Measurements from ENCODE around the gene CEP78.
A peak's percentile ranks its signal among the peaks of the same experiment; 100 is the strongest.
"Not testable (repeated sequence)": the region's sequence is repeated elsewhere in the genome, so short reads cannot be mapped to it uniquely, and the experiment has no call there.

CEP78 gene

GRCh38 chr9:78278177-78278777, 42.4 kb downstream of the CEP78 start:
- H3K4me3 ChIP-seq (ENCODE audit: low read depth, low read length), result no peak overlapping the region
- in situ Hi-C loops (cut with HindIII; ENCODE audit: low sequenced_read_pairs), result no loop called here
- TF ChIP-seq, protein P1, sequence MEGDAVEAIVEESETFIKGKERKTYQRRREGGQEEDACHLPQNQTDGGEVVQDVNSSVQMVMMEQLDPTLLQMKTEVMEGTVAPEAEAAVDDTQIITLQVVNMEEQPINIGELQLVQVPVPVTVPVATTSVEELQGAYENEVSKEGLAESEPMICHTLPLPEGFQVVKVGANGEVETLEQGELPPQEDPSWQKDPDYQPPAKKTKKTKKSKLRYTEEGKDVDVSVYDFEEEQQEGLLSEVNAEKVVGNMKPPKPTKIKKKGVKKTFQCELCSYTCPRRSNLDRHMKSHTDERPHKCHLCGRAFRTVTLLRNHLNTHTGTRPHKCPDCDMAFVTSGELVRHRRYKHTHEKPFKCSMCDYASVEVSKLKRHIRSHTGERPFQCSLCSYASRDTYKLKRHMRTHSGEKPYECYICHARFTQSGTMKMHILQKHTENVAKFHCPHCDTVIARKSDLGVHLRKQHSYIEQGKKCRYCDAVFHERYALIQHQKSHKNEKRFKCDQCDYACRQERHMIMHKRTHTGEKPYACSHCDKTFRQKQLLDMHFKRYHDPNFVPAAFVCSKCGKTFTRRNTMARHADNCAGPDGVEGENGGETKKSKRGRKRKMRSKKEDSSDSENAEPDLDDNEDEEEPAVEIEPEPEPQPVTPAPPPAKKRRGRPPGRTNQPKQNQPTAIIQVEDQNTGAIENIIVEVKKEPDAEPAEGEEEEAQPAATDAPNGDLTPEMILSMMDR (IDR thresholded peaks at IDR 0.05; ENCODE audit: low read depth, low read length, missing control alignments), result no peak
- peak; percentile 84 for DNase-seq (ENCODE audit: low read depth)

- TF ChIP-seq, protein P1 (IDR thresholded peaks at IDR 0.05; ENCODE audit: low read depth, low read length, missing control alignments), result no peak
- in situ Hi-C loops (cut with HindIII; ENCODE audit: low sequenced_read_pairs), result no loop called here
- no peak overlapping the region for H3K4me3 ChIP-seq (ENCODE audit: low read depth, low read length)
- no peak for DNase-seq (ENCODE audit: low read depth)
Observed at GRCh38 chr9:78278801-78279200, 42.9 kb downstream of the CEP78 start.

DNA sequence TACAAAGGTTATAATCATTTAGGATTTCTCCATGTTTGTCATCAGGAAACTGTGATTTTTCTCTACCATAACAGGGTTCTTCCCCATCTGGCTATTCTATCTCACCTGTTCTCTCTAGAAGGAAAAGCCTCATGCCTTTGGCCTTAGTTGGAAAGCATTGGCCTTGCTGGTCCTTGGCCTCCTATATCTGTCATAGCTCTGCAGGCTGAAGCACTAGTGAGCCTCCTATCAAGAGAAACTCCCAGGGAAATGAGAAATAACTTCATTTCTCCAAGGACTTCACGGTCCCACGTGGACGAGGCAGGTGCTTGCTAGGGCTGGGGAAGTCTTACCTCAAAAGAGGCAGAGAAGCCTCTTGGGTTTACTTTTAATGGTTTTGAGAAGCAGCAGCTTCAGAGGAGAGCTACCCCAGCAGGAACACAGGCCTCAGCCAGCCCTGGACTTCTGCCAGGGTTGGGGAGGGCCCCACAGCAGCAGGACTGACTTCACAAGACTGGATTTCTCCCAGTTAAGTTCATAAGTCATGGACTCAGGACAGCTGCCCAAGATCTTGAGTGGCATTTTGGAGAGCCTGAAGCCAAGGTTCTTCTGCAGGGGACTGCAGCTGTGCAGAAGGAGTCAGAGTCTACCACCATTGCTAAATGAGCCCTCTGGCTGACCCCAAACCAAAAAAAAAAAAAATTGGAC, 45.2 kb downstream of the CEP78 start:
- peak; percentile 89 for DNase-seq (ENCODE audit: low read depth)
- TF ChIP-seq, protein P1 (IDR thresholded peaks at IDR 0.05; ENCODE audit: low read depth, low read length, missing control alignments), result no peak
- in situ Hi-C loops (cut with HindIII; ENCODE audit: low sequenced_read_pairs), result no loop called here
- no peak overlapping the region for H3K4me3 ChIP-seq (ENCODE audit: low read depth, low read length)

DNA sequence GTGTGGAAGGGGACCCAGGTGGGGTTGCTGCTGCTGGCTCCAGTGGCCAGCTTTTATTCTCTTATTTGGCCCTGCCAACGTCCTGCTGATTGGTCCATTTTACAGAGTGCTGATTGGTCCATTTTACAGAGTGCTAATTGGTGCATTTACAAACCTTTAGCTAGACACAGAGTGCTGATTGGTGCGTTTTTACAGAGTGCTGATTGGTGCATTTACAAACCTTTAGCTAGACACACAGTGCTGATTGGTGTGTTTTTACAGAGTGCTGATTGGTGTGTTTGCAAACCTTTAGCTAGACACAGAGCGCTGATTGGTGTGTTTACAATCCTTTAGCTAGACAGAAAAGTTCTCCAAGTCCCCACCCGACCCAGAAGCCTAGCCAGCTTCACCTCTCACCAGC, 48.3 kb downstream of the CEP78 start:
- H3K4me3 ChIP-seq (ENCODE audit: low read depth, low read length); in situ Hi-C loops (cut with HindIII; ENCODE audit: low sequenced_read_pairs): not testable (repeated sequence)

DNA sequence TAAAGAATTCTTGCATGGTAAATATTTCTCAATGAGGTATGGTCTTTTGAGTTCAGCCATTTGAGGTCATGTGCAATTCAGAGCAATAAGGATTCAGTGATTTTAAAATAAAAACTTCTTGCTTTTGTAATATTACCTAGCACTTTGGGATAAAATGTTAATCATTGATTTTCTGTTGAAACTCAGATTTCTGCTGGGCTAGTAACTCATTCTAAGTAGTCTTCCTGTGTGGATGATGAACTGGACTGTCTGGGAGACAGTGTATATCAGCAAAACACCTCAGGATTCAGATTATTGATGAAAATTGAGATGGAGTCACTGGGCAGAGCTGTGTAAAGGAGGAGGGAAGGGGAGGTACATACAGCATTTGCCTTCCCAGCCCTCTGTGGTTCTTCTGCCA, 50.2 kb downstream of the CEP78 start:
- H3K4me3 ChIP-seq (ENCODE audit: low read depth, low read length), result no peak overlapping the region
- TF ChIP-seq, protein P1 (IDR thresholded peaks at IDR 0.05; ENCODE audit: low read depth, low read length, missing control alignments), result no peak
- in situ Hi-C loops (cut with HindIII; ENCODE audit: low sequenced_read_pairs), result no loop called here
- DNase-seq (ENCODE audit: low read depth), result no peak

More for the DNA sequence above, 48.3 kb downstream of the CEP78 start:
- not testable (repeated sequence) for DNase-seq (ENCODE audit: low read depth)

- TF ChIP-seq, protein P1 (IDR thresholded peaks at IDR 0.05; ENCODE audit: low read depth, low read length, missing control alignments), result no peak
- in situ Hi-C loops (cut with HindIII; ENCODE audit: low sequenced_read_pairs), result no loop called here
- no peak overlapping the region for H3K4me3 ChIP-seq (ENCODE audit: low read depth, low read length)
- no peak for DNase-seq (ENCODE audit: low read depth)
Observed at GRCh38 chr9:78286946-78287388, 51.1 kb downstream of the CEP78 start.

DNA sequence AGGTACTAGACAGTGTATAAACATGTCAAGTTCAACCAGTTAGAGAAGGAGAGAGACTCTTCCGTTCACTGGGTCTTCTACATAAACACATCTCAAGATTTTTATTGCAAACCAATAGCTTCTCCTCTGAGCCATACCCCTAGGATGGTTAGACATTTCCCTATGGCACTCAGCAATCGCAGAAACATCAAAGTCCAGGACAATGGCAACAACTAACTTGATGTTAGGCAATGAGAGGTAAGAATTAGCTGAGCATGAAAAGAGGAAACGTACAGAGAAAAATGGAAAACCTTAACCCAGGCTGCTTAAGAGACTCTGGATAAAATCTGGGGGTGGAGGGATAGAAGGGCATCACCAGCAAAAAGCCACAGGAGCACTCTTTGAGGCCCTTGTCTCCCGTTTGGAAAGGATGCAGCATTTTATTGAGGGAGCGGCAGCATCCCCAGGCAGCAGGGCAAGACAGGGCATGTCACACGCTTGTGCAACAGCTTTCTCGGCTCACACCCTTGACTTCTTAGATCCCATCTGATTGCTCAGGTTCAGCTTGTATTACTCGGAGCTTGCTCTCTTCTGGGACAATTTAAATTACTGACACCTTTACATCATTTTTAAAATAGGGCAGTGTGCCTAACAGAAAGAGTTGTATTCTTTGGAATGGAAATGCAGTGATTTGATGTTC, 52.5 kb downstream of the CEP78 start:
- in situ Hi-C loops (cut with HindIII; ENCODE audit: low sequenced_read_pairs), result no loop called here
- TF ChIP-seq, protein P1 (IDR thresholded peaks at IDR 0.05; ENCODE audit: low read depth, low read length, missing control alignments), result no peak
- no peak for DNase-seq (ENCODE audit: low read depth)
- no peak overlapping the region for H3K4me3 ChIP-seq (ENCODE audit: low read depth, low read length)

Data from astrocyte of the cerebellum (primary cell).